Activated CD4-positive, alpha-beta T cell treated with anti-CD3 and anti-CD28 coated beads, Interleukin-2, amount 10 ng/mL, durations not matched to agents 7 days and 5 days (primary cell): ENCODE measurements around the gene PCDHGB5. TPM values are rescaled to one million over a fixed set of nuclear protein-coding genes. Genes with fewer than 3 reads are reported as not detected.
"Not testable (repeated sequence)": the region's sequence is repeated elsewhere in the genome, so short reads cannot be mapped to it uniquely, and the experiment has no call there.

Experiments used
- CTCF ChIA-PET: fragments of 350-600 bp; sonication (Branson Sonifier 250); formaldehyde crosslinking; loops from one replicate; lab custom pipeline; 2021; ENCODE audit warnings: antibody characterized with exemption; lab: Charles Lee
- POLR2A ChIA-PET: fragments of 350-600 bp; sonication (Branson Sonifier 250); formaldehyde crosslinking; loops from one replicate; lab custom pipeline; 2021; ENCODE audit warnings: antibody characterized with exemption; lab: Charles Lee
- DNase-seq: peaks from one replicate; pipeline ENCODE4 v3.0.0-alpha.2; 2020
- H3K27ac Mint-ChIP-seq: one replicate; pipeline ENCODE4 v1.8.0; 2021; ENCODE audit warnings: mild to moderate bottlenecking, moderate library complexity, mixed read lengths
- H3K27me3 Mint-ChIP-seq: one replicate; pipeline ENCODE4 v1.8.0; 2021; ENCODE audit warnings: mixed read lengths
- H3K36me3 Mint-ChIP-seq: one replicate; pipeline ENCODE4 v1.8.0; 2021; ENCODE audit warnings: low read depth, mixed read lengths
- H3K4me1 Mint-ChIP-seq: one replicate; pipeline ENCODE4 v1.8.0; 2021; ENCODE audit warnings: mixed read lengths
- H3K4me3 Mint-ChIP-seq: one replicate; pipeline ENCODE4 v1.8.0; 2021; ENCODE audit warnings: mild to moderate bottlenecking, moderate library complexity, mixed read lengths
- H3K9me3 Mint-ChIP-seq: one replicate; pipeline ENCODE4 v1.8.0; 2021; ENCODE audit warnings: mixed read lengths
- total RNA-seq, 2 experiments: library from RNA; stranded (reverse); gene quantifications; one replicate each; pipeline ENCODE4 v1.2.3, GENCODE V29; 2021

The PCDHGB5 gene
- total RNA-seq, 2 experiments from 2014 or later: not detected

GRCh38 chr5:141387557-141388311, 10.0 kb upstream of the PCDHGB5 start, which contains the start of gene PCDHGB4:
PCDHGB4 (plus strand) TSS chr5:141387698; CDS start chr5:141387885, 187 bp downstream.
- peaks cover 50% of the 10 kb centered on the region for H3K27me3 Mint-ChIP-seq
- H3K9me3 Mint-ChIP-seq: peaks cover 28% of the 10 kb centered on the region
- POLR2A ChIA-PET, H3K4me3 Mint-ChIP-seq, H3K4me1 Mint-ChIP-seq, H3K27ac Mint-ChIP-seq, H3K36me3 Mint-ChIP-seq, DNase-seq: not testable (repeated sequence)
- CTCF ChIA-PET: interaction anchor here (0.8 to 1.7 kb wide), 3 partner anchors 16 to 57 kb away, joined by 3 to 5 read pairs (median 5); partner anchors contain the start of genes PCDHGA1 and PCDHGB3

- H3K9me3 Mint-ChIP-seq: peaks cover 27% of the 10 kb centered on the region
- H3K4me3 Mint-ChIP-seq: no peak overlapping the region
- no peak for DNase-seq
- ChIA-PET CTCF (interaction anchor here (1.7 kb wide), 1 partner anchor 19 kb away, joined by 5 read pairs; the partner anchor contains the start of gene PCDHGB3), POLR2A (no interaction called here)
- no peaks in the 10 kb centered on the region for H3K4me1 Mint-ChIP-seq
- no peak overlapping the region for H3K27ac Mint-ChIP-seq
- peaks cover 45% of the 10 kb centered on the region for H3K27me3 Mint-ChIP-seq
- H3K36me3 Mint-ChIP-seq: peaks cover 2% of the 10 kb centered on the region
Observed at GRCh38 chr5:141388661-141389060, 9.1 kb upstream of the PCDHGB5 start.

DNA sequence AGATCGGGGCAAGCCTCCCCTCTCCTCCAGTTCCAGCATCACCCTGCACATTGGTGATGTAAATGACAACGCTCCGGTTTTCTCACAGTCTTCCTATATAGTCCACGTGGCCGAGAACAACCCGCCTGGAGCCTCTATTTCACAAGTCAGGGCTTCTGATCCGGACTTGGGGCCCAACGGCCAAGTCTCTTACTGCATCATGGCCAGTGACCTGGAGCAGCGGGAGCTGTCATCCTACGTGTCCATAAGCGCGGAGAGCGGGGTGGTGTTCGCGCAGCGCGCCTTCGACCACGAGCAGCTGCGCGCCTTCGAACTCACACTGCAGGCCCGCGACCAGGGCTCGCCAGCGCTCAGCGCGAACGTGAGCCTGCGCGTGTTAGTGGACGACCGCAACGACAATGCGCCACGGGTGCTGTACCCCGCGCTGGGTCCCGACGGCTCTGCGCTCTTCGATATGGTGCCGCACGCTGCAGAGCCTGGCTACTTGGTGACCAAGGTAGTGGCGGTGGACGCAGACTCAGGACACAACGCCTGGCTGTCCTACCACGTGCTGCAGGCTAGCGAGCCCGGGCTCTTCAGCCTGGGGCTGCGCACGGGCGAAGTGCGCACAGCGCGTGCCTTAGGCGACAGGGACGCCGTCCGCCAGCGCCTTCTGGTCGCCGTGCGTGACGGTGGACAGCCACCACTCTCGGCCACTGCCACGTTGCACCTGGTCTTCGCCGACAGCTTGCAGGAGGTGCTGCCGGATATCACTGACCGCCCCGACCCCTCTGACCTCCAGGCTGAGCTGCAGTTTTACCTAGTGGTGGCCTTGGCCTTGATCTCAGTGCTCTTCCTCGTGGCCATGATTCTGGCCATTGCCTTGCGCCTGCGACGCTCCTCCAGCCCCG, 8.3 kb upstream of the PCDHGB5 start:
- Mint-ChIP-seq H3K9me3 (peaks cover 26% of the 10 kb centered on the region), H3K4me3 (no peak overlapping the region), H3K27ac (no peak overlapping the region), H3K36me3 (peaks cover 2% of the 10 kb centered on the region), H3K27me3 (peaks cover 49% of the 10 kb centered on the region), H3K4me1 (no peaks in the 10 kb centered on the region)
- DNase-seq: no peak
- ChIA-PET POLR2A (no interaction called here), CTCF (interaction anchor here (1.2 to 1.7 kb wide), 3 partner anchors 19 to 175 kb away, joined by 3 to 5 read pairs (median 3); partner anchors contain the start of genes PCDHGB2 and PCDHGB3)

DNA sequence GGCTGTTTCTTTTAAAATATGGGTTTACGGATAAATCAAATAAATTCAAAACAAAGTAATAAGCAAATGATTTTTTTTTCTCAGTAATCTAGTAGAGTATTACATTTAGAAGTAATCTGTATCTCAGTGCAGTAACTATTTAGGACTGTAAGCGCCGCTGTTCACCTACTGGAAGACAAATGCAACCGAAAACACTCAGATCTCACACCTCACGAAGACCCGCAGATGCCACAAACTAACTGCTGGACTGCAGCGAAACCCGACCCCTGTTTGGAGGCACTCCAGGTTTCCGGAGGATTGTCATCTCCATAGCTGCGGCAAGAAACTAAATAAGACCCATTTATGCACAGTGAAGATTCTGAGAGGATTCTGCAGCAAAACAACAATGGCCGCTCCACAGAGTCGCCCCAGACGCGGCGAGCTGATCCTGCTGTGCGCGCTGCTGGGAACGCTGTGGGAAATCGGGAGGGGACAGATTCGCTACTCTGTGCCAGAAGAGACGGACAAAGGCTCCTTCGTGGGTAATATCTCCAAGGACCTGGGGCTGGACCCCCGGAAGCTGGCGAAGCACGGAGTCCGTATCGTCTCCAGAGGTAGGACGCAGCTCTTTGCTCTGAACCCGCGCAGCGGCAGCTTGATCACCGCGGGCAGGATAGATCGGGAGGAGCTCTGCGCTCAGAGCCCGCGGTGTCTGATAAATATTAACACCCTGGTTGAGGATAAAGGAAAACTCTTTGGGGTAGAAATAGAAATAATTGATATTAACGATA, 5.1 kb upstream of the PCDHGB5 start, which contains the start of gene PCDHGA8:
PCDHGA8 (plus strand) TSS at position 205 of the 770 bp plus-strand sequence; CDS start at position 386, 181 bp downstream.
- no peak for DNase-seq
- H3K9me3 Mint-ChIP-seq: peaks cover 32% of the 10 kb centered on the region
- no peaks in the 10 kb centered on the region for H3K4me1 Mint-ChIP-seq
- ChIA-PET CTCF (interaction anchor here (0.9 to 1.2 kb wide), 2 partner anchors 12 to 54 kb away, joined by 3 read pairs; partner anchors contain the start of gene PCDHGA2), POLR2A (no interaction called here)
- H3K27ac Mint-ChIP-seq: no peak within 1 kb of the TSS
- peaks cover 2% of the 10 kb centered on the region for H3K36me3 Mint-ChIP-seq
- H3K27me3 Mint-ChIP-seq: peaks cover 46% of the 10 kb centered on the region
- H3K4me3 Mint-ChIP-seq: no peak within 1 kb of the TSS

DNA sequence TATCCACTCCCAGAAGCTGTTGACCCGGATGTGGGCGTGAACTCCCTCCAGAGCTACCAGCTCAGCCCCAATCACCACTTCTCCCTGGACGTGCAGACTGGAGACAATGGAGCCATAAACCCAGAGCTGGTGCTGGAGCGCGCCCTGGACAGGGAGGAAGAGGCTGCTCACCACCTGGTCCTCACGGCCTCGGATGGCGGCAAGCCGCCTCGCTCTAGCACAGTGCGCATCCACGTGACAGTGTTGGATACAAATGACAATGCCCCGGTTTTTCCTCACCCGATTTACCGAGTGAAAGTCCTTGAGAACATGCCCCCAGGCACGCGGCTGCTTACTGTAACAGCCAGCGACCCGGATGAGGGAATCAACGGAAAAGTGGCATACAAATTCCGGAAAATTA, 4.5 kb upstream of the PCDHGB5 start:
- H3K27me3 Mint-ChIP-seq: peaks cover 44% of the 10 kb centered on the region
- H3K27ac Mint-ChIP-seq: no peak overlapping the region
- POLR2A ChIA-PET: no interaction called here

DNA sequence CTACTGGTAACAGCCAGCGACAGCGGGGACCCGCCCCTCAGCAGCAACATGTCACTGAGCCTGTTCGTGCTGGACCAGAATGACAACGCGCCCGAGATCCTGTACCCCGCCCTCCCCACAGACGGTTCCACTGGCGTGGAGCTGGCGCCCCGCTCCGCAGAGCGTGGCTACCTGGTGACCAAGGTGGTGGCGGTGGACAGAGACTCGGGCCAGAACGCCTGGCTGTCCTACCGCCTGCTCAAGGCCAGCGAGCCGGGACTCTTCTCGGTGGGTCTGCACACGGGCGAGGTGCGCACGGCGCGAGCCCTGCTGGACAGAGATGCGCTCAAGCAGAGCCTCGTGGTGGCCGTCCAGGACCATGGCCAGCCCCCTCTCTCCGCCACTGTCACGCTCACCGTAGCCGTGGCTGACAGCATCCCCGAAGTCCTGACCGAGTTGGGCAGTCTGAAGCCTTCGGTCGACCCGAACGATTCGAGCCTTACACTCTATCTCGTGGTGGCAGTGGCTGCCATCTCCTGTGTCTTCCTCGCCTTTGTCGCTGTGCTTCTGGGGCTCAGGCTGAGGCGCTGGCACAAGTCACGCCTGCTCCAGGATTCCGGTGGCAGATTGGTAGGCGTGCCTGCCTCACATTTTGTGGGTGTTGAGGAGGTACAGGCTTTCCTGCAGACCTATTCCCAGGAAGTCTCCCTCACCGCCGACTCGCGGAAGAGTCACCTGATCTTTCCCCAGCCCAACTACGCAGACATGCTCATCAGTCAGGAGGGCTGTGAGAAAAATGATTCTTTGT, 3.2 kb upstream of the PCDHGB5 start:
- DNase-seq, H3K4me1 Mint-ChIP-seq, POLR2A ChIA-PET, H3K4me3 Mint-ChIP-seq, H3K36me3 Mint-ChIP-seq, H3K27ac Mint-ChIP-seq: not testable (repeated sequence)
- Mint-ChIP-seq H3K27me3 (peaks cover 47% of the 10 kb centered on the region), H3K9me3 (peaks cover 32% of the 10 kb centered on the region)
- CTCF ChIA-PET: interaction anchor here (0.8 kb wide), 2 partner anchors 30 to 161 kb away, joined by 3 read pairs; no protein-coding TSS in a partner anchor

More for the DNA sequence above, 4.5 kb upstream of the PCDHGB5 start:
- DNase-seq: no peak
- H3K36me3 Mint-ChIP-seq: peaks cover 2% of the 10 kb centered on the region
- H3K4me1 Mint-ChIP-seq: no peaks in the 10 kb centered on the region
- H3K4me3 Mint-ChIP-seq: no peak overlapping the region
- CTCF ChIA-PET: interaction anchor here (0.9 kb wide), 1 partner anchor 13 kb away, joined by 3 read pairs; no protein-coding TSS in a partner anchor
- peaks cover 31% of the 10 kb centered on the region for H3K9me3 Mint-ChIP-seq

DNA sequence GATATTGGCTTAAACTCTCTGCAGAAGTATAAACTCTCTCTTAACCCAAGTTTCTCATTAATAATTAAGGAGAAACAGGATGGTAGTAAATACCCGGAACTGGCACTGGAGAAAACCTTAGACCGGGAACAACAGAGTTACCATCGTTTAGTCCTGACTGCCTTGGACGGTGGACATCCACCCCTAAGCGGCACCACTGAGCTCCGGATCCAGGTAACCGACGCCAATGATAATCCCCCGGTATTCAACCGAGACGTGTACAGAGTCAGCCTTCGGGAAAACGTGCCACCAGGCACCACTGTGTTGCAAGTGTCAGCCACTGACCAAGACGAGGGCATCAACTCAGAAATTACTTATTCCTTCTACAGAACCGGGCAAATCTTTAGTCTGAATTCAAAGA, 861 bp downstream of the PCDHGB5 start:
- Mint-ChIP-seq H3K27me3 (peaks cover 52% of the 10 kb centered on the region), H3K36me3 (peaks cover 7% of the 10 kb centered on the region), H3K4me1 (no peaks in the 10 kb centered on the region), H3K4me3 (peak overlapping the region; percentile 25), H3K27ac (peak overlapping the region; percentile 33), H3K9me3 (peaks cover 29% of the 10 kb centered on the region)
- ChIA-PET CTCF (interaction anchor here (1.2 to 3.0 kb wide), 3 partner anchors 18 to 557 kb away, joined by 3 to 11 read pairs (median 3); no protein-coding TSS in a partner anchor), POLR2A (no interaction called here)
- no peak for DNase-seq

GRCh38 chr5:141399555-141400258, 2.0 kb downstream of the PCDHGB5 start:
- no peaks in the 10 kb centered on the region for H3K4me1 Mint-ChIP-seq
- H3K27ac Mint-ChIP-seq: no peak overlapping the region
- CTCF ChIA-PET: interaction anchor here (0.7 kb wide), 1 partner anchor 13 kb away, joined by 3 read pairs; the partner anchor contains the start of gene PCDHGA10
- no peak overlapping the region for H3K4me3 Mint-ChIP-seq
- POLR2A ChIA-PET: no interaction called here
- H3K36me3 Mint-ChIP-seq: peaks cover 7% of the 10 kb centered on the region
- no peak for DNase-seq
- peaks cover 27% of the 10 kb centered on the region for H3K9me3 Mint-ChIP-seq
- H3K27me3 Mint-ChIP-seq: peaks cover 50% of the 10 kb centered on the region

DNA sequence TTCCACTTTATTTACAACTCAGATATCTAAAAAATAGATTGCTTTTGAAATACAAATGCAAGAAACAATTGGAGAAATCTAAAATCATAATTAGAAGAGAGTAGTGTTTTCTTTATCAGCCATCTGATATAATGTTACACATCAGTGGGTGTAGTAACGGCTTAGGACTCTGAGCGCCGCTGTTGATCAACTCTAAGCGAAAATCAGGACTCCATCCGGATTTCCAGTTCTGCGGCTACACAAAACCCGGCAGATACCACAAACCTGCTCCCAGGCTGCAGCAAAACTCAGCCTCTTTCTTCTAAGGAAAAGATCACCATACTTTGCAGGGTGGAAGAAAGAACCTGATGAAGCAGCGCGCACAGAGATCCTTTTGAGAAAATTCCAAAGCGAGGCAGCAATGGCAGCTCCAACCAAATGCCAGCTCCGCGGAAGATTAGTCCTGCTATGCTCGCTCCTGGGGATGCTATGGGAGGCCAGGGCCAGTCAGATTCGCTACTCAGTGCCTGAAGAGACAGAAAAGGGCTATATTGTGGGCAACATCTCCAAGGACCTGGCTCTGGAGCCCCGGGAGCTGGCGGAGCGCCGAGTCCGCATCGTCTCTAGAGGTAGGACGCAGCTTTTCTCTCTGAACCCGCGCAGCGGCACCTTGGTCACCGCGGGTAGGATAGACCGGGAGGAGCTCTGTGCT, 5.0 kb downstream of the PCDHGB5 start, which contains the start of gene PCDHGA9:
PCDHGA9 (plus strand) TSS at position 226 of the 691 bp plus-strand sequence; CDS start at position 401, 175 bp downstream.
- H3K36me3 Mint-ChIP-seq: peaks cover 7% of the 10 kb centered on the region
- ChIA-PET CTCF (interaction anchor here (0.8 to 1.6 kb wide), 4 partner anchors 11 to 121 kb away, joined by 3 to 5 read pairs (median 3); partner anchors contain the start of genes PCDHGA10 and PCDHGA11), POLR2A (no interaction called here)
- H3K4me1 Mint-ChIP-seq: no peaks in the 10 kb centered on the region
- no peak for DNase-seq
- no peak within 1 kb of the TSS for H3K4me3 Mint-ChIP-seq
- peaks cover 48% of the 10 kb centered on the region for H3K27me3 Mint-ChIP-seq
- no peak within 1 kb of the TSS for H3K27ac Mint-ChIP-seq
- peaks cover 26% of the 10 kb centered on the region for H3K9me3 Mint-ChIP-seq

DNA sequence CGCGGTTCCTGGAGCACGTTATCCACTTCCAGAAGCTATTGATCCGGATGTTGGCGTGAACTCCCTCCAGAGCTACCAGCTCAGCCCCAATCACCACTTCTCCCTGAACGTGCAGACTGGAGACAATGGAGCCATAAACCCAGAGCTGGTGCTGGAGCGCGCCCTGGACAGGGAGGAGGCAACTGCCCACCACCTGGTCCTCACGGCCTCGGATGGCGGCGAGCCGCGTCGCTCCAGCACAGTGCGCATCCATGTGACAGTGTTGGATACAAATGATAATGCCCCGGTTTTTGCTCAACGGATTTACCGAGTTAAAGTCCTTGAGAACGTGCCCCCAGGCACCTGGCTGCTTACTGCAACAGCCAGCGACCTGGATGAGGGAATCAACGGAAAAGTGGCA, 5.6 kb downstream of the PCDHGB5 start:
- peaks cover 29% of the 10 kb centered on the region for H3K9me3 Mint-ChIP-seq
- peaks cover 7% of the 10 kb centered on the region for H3K36me3 Mint-ChIP-seq

More for the DNA sequence above, 5.6 kb downstream of the PCDHGB5 start:
- no peak for DNase-seq
- H3K4me3 Mint-ChIP-seq: no peak overlapping the region
- ChIA-PET POLR2A (no interaction called here), CTCF (interaction anchor here (0.8 to 1.6 kb wide), 4 partner anchors 10 to 120 kb away, joined by 3 to 5 read pairs (median 3); partner anchors contain the start of genes PCDHGA10 and PCDHGA11)
- peaks cover 2% of the 10 kb centered on the region for H3K4me1 Mint-ChIP-seq
- H3K27ac Mint-ChIP-seq: no peak overlapping the region
- H3K27me3 Mint-ChIP-seq: peaks cover 54% of the 10 kb centered on the region
